Stimulated activated CD4-positive, alpha-beta T cell treated with anti-CD3 and anti-CD28 coated beads, Interleukin-2, amount 100 ng/mL, for 48 hours (primary cell): ENCODE results near the gene SCAF1.

Experiments used
- DNase-seq, 2 donors: peaks; one replicate each; pipeline ENCODE4 v3.0.0-alpha.2; 2020

SCAF1 gene

GRCh38 chr19:49669516-49669915, 27.5 kb downstream of the SCAF1 start:
- DNase-seq, result no peak

- DNase-seq, result peak; percentile 72 to 79
Measured at GRCh38 chr19:49672131-49672919, 30.3 kb downstream of the SCAF1 start.

- peak; percentile 20 to 34 for DNase-seq
Measured at GRCh38 chr19:49676136-49676783, 34.3 kb downstream of the SCAF1 start.

DNA sequence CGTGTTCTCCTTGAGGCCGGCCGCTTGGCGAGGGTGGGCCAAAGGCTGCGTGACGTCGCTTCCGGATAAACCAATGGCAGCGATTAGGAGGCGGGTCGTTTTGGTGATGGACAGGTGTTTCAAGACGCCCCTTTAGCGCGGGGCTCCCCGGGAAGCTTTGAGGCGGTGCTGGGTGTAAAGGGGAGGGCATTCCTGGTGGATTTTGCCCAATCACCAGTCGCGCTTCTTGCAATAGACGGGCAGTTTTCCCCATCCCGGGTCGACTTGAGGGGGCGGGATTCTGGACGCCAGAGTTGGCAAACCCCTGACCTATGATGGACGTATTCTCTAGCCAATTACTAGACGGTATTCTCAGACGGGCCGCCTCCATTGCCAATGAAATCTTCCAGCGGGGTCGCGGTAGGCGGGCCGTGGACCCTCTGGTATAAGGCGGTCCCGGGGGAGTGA, 34.8 kb downstream of the SCAF1 start:
- DNase-seq, result peak; percentile 98 to 99

GRCh38 chr19:49677231-49677900, 35.4 kb downstream of the SCAF1 start, which contains the start of gene PRMT1:
TSS of gene PRMT1 (plus strand) at chr19:49677271. CDS start at chr19:49677281, 10 bp downstream.
- peak; percentile 36 to 39 for DNase-seq

- DNase-seq, result peak; percentile 71 to 73
Measured at GRCh38 chr19:49677901-49678674, 36.1 kb downstream of the SCAF1 start.

- DNase-seq, result no peak
Measured at GRCh38 chr19:49678985-49679770, 37.2 kb downstream of the SCAF1 start.

- no peak for DNase-seq
Measured at GRCh38 chr19:49679771-49680413, 37.9 kb downstream of the SCAF1 start.

DNA sequence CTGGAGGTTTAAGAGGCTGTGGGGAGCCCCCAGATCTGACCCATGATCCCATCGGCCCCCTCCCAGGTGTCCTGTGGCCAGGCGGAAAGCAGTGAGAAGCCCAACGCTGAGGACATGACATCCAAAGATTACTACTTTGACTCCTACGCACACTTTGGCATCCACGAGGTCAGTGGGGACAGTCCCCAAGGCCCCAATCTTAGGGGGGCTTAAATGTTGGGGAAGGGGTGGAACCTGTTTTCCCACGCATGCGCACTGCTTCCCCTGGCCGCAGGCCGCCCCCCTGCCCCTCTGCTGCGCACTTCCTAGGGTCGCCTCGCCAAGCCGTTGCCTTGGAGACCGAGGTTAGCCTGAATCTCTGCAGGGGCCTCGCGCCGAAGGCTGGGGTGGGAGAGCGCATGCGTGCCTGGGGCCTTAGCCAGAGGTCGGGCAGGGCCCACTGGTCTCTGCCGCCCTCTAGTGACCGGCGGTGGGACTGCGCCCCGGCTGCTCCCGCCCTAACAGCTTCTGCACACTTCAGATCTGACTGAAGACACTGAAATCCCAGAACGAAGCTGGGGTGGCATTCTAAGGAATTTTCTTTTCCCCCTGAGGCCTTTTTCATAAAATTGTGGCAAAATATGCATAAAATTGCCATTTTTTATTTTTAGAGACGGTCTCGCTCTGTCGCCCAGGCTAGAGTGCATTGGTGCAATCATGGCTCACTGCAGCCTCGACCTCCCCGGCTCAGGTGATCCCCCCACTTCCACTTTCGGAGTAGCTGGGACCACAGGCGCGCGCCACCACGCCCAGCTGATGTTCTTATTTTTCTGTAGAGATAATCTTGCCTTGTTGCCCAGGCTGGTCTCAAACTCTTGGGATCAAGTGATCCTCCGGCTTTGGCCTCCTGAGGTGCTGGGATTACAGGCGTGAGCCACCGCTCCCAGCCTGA, 38.7 kb downstream of the SCAF1 start:
- DNase-seq, result peak; percentile 97 to 99

- DNase-seq, result no peak
Measured at GRCh38 chr19:49681830-49682229, 39.8 kb downstream of the SCAF1 start.

DNA sequence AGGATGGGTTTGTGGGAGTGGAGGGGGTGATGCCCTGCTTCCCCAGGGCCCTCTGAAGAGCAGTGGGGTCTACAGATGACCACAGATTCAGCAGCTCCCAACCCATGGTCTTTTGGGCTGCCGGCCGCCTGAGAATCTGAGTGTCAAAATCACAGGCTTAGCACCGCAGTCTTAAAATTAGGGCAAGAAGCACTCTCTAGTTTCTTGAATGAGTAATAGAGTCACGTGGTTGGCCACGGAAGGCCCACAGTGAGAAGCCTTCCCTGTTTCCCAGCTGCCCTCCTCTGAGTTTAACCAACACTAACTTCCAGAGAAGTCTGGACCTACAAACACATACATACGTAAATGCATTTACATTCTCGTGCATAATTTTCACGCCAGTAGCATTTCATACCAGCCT, 40.3 kb downstream of the SCAF1 start:
- DNase-seq, result no peak

DNA sequence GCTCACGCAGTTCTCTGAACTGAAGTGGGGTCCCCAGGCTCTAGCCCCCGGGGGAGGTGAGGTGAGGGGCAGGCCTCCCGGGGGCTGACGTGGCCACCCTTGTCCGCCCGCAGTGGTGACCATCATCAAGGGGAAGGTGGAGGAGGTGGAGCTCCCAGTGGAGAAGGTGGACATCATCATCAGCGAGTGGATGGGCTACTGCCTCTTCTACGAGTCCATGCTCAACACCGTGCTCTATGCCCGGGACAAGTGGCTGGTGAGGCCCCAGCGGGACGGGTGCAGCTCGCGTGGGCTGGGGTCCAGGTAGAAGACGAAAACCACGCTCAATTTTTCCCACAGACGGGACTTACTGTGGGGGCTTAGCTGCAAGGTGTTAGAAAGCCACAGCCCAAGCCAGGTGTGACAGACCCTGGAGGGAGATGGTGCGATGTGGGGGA, 41.8 kb downstream of the SCAF1 start:
- no peak for DNase-seq

- no peak for DNase-seq
Measured at GRCh38 chr19:49684251-49684982, 42.4 kb downstream of the SCAF1 start.

- DNase-seq, result no peak
Measured at GRCh38 chr19:49684983-49685553, 43.1 kb downstream of the SCAF1 start.

- no peak for DNase-seq
Measured at GRCh38 chr19:49685845-49686332, 43.9 kb downstream of the SCAF1 start.

DNA sequence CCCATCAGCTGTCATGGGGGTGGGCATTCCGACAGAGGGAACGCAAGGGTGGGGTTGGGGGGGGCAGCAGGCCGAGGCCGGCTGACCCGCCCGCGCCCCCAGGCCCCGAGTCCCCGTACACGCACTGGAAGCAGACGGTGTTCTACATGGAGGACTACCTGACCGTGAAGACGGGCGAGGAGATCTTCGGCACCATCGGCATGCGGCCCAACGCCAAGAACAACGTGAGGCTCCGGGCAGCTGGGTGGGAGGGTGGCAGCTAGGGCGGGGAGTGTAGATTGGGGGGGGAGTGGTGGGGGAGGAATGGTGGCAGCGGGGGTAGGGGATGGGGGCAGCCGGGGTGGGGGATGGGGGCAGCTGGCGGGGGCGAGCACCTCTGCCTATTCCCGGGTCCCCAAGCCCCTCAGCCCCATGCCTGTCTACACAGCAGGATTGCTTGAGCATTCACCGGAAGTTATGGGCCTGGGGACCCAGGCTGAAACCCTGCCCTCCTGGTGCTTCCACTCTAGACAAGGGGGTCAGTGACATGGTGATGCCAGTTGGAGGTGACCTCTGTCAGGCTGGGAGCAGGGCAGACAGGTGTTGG, 44.6 kb downstream of the SCAF1 start:
- DNase-seq, result no peak

- DNase-seq, result no peak
Measured at GRCh38 chr19:49687150-49687549, 45.1 kb downstream of the SCAF1 start.

GRCh38 chr19:49687566-49688316, 45.7 kb downstream of the SCAF1 start:
- no peak for DNase-seq
